GM12878 (cell line): ENCODE data around the gene LEMD3. TPM values are rescaled to one million over a fixed set of nuclear protein-coding genes. Genes with fewer than 3 reads are reported as not detected.

Source experiments
- BCL11A ChIP-seq: IDR thresholded peaks from 2 replicates; pipeline ENCODE4 v1.6.1; 2011; ENCODE audit warnings: low read depth, low read length
- CBFB ChIP-seq: IDR thresholded peaks from 2 replicates; pipeline ENCODE4 v1.6.1; 2016; ENCODE audit warnings: antibody characterized with exemption, low read depth
- FOS ChIP-seq: IDR thresholded peaks from 3 replicates; pipeline ENCODE4 v1.6.1; 2011; ENCODE audit warnings: borderline replicate concordance; ENCODE audit not compliant: insufficient read length; ENCODE audit errors: extremely low read depth
- MEF2B ChIP-seq: fragments of 450-650 bp; IDR thresholded peaks from 2 replicates; pipeline ENCODE4 v1.6.1; 2018; ENCODE audit warnings: mild to moderate bottlenecking, moderate library complexity; ENCODE audit not compliant: partially characterized antibody, poor library complexity, severe bottlenecking
- MTA2 ChIP-seq: fragments of 450-650 bp; IDR thresholded peaks from 2 replicates; pipeline ENCODE4 v1.6.1; 2016; ENCODE audit warnings: low read depth, mild to moderate bottlenecking, moderate library complexity
- PAX5 ChIP-seq: IDR thresholded peaks from 2 replicates; pipeline ENCODE4 v1.6.1; 2011; ENCODE audit warnings: low read depth, low read length, borderline replicate concordance
- PAX8 ChIP-seq: fragments of 450-650 bp; IDR thresholded peaks from 2 replicates; pipeline ENCODE4 v1.6.1; 2017; ENCODE audit warnings: mild to moderate bottlenecking, moderate library complexity
- RBBP5 ChIP-seq: fragments of 200-600 bp; sonication (generic); conservative IDR thresholded peaks from 2 replicates; pipeline ENCODE4 v1.6.1; 2016
- SMC3 ChIP-seq: IDR thresholded peaks from 2 replicates; pipeline ENCODE4 v1.6.1; 2011; ENCODE audit warnings: low read length, improper control_type of control experiment, borderline replicate concordance
- SP1 ChIP-seq: IDR thresholded peaks from one replicate; pipeline ENCODE4 v1.6.1; 2011; ENCODE audit warnings: low read depth, low read length
- SRF ChIP-seq, 2 experiments: IDR thresholded peaks; 2 replicates each; pipeline ENCODE4 v1.6.1; 2011; ENCODE audit warnings: low read depth in 2 of 2, low read length in 2 of 2, mild to moderate bottlenecking in 1 of 2, moderate library complexity in 1 of 2
- SUPT20H ChIP-seq: IDR thresholded peaks from 2 replicates; pipeline ENCODE4 v1.6.1; 2011; ENCODE audit warnings: low read depth, mild to moderate bottlenecking, low read length, moderate library complexity, borderline replicate concordance; ENCODE audit not compliant: control insufficient read depth
- TBL1XR1 ChIP-seq: IDR thresholded peaks from 2 replicates; pipeline ENCODE4 v1.6.1; 2012; ENCODE audit warnings: low read depth, low read length, improper control_type of control experiment
- ZBED1 ChIP-seq: IDR thresholded peaks from 2 replicates; pipeline ENCODE4 v1.6.1; 2016; ENCODE audit warnings: borderline replicate concordance
- ZNF207 ChIP-seq: fragments of 450-650 bp; IDR thresholded peaks from 2 replicates; pipeline ENCODE4 v1.6.1; 2014; ENCODE audit warnings: antibody characterized with exemption, mild to moderate bottlenecking, borderline replicate concordance
- ZNF384 ChIP-seq: IDR thresholded peaks from 2 replicates; pipeline ENCODE4 v1.6.1; 2012; ENCODE audit warnings: low read depth, mild to moderate bottlenecking, low read length, improper control_type of control experiment, borderline replicate concordance
- polyA plus RNA-seq, 11 experiments: library from polyadenylated mRNA; depleted of rRNA in 4 of 11; unstranded in 6 of 11; stranded (reverse) in 5 of 11; fragments of >200 nt; fragmentation: Nextera tagmentation in 4 of 11; fragmentation: Illumina TruSeq in 1 of 11; extraction: Ambion mirVana in 4 of 11; extraction: Trizol in 1 of 11; gene quantifications; 1 replicate in 1 of 11; 2 replicates in 10 of 11; pipeline versions ENCODE4 v1.2.1 to v1.2.3, GENCODE V29; 2011 to 2016; ENCODE audit warnings: inconsistent platforms in 2 of 11, missing spikeins in 2 of 11, low read depth in 1 of 11
- total RNA-seq, 4 experiments: library from RNA; depleted of rRNA in 3 of 4; stranded (reverse); fragments of >200 nt in 3 of 4; fragmentation: Illumina TruSeq in 1 of 4; extraction: Trizol in 1 of 4; gene quantifications; 2 replicates each; pipeline versions ENCODE4 v1.2.1 to v1.2.3, GENCODE V29; 2013 to 2021
- TF ChIP-seq, protein P1 (sequence below): fragments of 450-650 bp; IDR thresholded peaks from 2 replicates; pipeline ENCODE4 v1.6.1; 2017; ENCODE audit warnings: low read depth, mild to moderate bottlenecking, moderate library complexity
- TF ChIP-seq, protein P2 (sequence below): fragments of 450-650 bp; IDR thresholded peaks from 2 replicates; pipeline ENCODE4 v1.6.1; 2017; ENCODE audit warnings: mild to moderate bottlenecking, low read depth, inconsistent platforms; ENCODE audit not compliant: poor library complexity, severe bottlenecking
- TF ChIP-seq, protein P3 (sequence below): fragments of 450-650 bp; formaldehyde crosslinking; IDR thresholded peaks from 2 replicates; pipeline ENCODE4 v1.5.0; 2022; ENCODE audit warnings: mild to moderate bottlenecking, missing genetic modification characterization

The LEMD3 gene
- total and polyA plus RNA-seq, 10 of the 15 experiments (the other 5 are each of a cell fraction or from before 2014, with no cell fraction given), result 7.5 to 26.0 (median 16.5) TPM

DNA sequence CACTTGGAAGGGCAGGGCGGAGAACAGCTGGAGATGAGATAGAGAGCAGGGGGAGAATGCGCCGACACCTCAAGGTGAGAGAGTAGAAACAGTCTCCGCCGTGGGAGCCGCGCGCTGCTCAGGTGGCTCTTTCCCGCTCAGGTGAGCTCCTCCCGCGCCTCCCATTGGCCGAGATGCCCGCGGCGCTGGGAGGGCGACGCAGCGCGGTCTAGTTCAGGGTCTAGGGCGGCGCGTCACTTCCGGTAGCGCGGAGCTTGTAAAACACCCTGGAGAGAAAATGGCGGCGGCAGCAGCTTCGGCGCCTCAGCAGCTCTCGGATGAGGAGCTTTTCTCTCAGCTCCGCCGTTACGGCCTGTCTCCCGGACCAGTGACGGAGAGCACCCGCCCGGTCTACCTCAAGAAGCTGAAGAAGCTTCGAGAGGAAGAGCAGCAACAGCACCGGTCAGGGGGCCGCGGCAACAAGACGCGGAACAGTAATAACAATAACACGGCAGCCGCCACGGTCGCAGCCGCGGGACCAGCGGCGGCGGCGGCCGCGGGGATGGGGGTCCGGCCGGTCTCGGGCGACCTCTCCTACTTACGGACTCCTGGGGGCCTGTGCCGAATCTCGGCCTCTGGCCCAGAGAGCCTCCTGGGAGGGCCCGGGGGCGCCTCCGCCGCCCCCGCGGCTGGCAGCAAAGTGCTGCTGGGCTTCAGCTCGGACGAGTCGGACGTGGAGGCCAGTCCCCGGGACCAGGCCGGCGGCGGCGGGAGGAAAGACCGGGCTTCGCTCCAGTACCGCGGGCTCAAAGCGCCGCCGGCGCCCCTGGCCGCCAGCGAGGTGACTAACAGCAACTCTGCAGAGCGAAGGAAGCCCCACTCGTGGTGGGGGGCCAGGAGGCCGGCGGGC is at the start of gene LEMD3 (continued):
- TF ChIP-seq PAX5 (no peak), MEF2B (no peak), SUPT20H (no peak), BCL11A (no peak), ZNF207 (no peak), PAX8 (no peak), CBFB (peak; percentile 71; the same call in 1 of the 2 replicates), RBBP5 (no peak), ZNF384 (no peak), SRF (IDR thresholded peaks at IDR 0.05; ENCODE audit: low read depth in 2 of 2, low read length in 2 of 2) (peak in 1 of 2 experiments; percentile 4; a peak in 1 of 4 replicates), TBL1XR1 (no peak), ZBED1 (no peak), SP1 (peak; percentile 43), MTA2 (no peak), SMC3 (no peak), FOS (no peak)
- TF ChIP-seq, protein P1, sequence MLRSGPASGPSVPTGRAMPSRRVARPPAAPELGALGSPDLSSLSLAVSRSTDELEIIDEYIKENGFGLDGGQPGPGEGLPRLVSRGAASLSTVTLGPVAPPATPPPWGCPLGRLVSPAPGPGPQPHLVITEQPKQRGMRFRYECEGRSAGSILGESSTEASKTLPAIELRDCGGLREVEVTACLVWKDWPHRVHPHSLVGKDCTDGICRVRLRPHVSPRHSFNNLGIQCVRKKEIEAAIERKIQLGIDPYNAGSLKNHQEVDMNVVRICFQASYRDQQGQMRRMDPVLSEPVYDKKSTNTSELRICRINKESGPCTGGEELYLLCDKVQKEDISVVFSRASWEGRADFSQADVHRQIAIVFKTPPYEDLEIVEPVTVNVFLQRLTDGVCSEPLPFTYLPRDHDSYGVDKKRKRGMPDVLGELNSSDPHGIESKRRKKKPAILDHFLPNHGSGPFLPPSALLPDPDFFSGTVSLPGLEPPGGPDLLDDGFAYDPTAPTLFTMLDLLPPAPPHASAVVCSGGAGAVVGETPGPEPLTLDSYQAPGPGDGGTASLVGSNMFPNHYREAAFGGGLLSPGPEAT, result peak; percentile 60
- TF ChIP-seq, protein P2, sequence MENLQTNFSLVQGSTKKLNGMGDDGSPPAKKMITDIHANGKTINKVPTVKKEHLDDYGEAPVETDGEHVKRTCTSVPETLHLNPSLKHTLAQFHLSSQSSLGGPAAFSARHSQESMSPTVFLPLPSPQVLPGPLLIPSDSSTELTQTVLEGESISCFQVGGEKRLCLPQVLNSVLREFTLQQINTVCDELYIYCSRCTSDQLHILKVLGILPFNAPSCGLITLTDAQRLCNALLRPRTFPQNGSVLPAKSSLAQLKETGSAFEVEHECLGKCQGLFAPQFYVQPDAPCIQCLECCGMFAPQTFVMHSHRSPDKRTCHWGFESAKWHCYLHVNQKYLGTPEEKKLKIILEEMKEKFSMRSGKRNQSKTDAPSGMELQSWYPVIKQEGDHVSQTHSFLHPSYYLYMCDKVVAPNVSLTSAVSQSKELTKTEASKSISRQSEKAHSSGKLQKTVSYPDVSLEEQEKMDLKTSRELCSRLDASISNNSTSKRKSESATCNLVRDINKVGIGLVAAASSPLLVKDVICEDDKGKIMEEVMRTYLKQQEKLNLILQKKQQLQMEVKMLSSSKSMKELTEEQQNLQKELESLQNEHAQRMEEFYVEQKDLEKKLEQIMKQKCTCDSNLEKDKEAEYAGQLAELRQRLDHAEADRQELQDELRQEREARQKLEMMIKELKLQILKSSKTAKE, result no peak
- TF ChIP-seq, protein P3, sequence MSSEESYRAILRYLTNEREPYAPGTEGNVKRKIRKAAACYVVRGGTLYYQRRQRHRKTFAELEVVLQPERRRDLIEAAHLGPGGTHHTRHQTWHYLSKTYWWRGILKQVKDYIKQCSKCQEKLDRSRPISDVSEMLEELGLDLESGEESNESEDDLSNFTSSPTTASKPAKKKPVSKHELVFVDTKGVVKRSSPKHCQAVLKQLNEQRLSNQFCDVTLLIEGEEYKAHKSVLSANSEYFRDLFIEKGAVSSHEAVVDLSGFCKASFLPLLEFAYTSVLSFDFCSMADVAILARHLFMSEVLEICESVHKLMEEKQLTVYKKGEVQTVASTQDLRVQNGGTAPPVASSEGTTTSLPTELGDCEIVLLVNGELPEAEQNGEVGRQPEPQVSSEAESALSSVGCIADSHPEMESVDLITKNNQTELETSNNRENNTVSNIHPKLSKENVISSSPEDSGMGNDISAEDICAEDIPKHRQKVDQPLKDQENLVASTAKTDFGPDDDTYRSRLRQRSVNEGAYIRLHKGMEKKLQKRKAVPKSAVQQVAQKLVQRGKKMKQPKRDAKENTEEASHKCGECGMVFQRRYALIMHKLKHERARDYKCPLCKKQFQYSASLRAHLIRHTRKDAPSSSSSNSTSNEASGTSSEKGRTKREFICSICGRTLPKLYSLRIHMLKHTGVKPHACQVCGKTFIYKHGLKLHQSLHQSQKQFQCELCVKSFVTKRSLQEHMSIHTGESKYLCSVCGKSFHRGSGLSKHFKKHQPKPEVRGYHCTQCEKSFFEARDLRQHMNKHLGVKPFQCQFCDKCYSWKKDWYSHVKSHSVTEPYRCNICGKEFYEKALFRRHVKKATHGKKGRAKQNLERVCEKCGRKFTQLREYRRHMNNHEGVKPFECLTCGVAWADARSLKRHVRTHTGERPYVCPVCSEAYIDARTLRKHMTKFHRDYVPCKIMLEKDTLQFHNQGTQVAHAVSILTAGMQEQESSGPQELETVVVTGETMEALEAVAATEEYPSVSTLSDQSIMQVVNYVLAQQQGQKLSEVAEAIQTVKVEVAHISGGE (CRISPR knock-in tag), result no peak
